Brain microvascular endothelial cell (primary cell): Measurements from ENCODE around the gene PAX4.
"Not testable (repeated sequence)": the region's sequence is repeated elsewhere in the genome, so short reads cannot be mapped to it uniquely, and the experiment has no call there.

Experiments used
- DNase-seq: peaks from one replicate; pipeline ENCODE4 v3.0.0-alpha.2; 2020
- H3K27ac ChIP-seq: fragments of 250-450 bp; sonication (Bioruptor Pico); 2 replicates; pipeline ENCODE4 v1.5.1; 2020; ENCODE audit warnings: mild to moderate bottlenecking, moderate library complexity
- H3K27me3 ChIP-seq: fragments of 250-450 bp; sonication (Bioruptor Pico); replicated peaks from 2 replicates; pipeline ENCODE4 v1.5.1; 2020; ENCODE audit warnings: mild to moderate bottlenecking
- H3K36me3 ChIP-seq: fragments of 250-450 bp; sonication (Bioruptor Pico); replicated peaks from 2 replicates; pipeline ENCODE4 v1.5.1; 2020; ENCODE audit warnings: mild to moderate bottlenecking
- H3K4me3 ChIP-seq: 2 replicates; pipeline ENCODE4 v1.5.1; 2011; ENCODE audit warnings: low read depth, mild to moderate bottlenecking, control low read depth, low read length, moderate library complexity
- in situ Hi-C: cut with HindIII; loops from 2 replicates; pipeline ENCODE4 v1.10.0; 2017; ENCODE audit warnings: low sequenced_read_pairs, low pct_ligation_motif_present
- TF ChIP-seq, protein P1 (sequence below): IDR thresholded peaks from 2 replicates; pipeline ENCODE4 v1.5.1; 2011; ENCODE audit warnings: low read depth, mild to moderate bottlenecking, moderate library complexity, low read length, control low read depth, inconsistent platforms; ENCODE audit errors: missing control alignments

The PAX4 gene

DNA sequence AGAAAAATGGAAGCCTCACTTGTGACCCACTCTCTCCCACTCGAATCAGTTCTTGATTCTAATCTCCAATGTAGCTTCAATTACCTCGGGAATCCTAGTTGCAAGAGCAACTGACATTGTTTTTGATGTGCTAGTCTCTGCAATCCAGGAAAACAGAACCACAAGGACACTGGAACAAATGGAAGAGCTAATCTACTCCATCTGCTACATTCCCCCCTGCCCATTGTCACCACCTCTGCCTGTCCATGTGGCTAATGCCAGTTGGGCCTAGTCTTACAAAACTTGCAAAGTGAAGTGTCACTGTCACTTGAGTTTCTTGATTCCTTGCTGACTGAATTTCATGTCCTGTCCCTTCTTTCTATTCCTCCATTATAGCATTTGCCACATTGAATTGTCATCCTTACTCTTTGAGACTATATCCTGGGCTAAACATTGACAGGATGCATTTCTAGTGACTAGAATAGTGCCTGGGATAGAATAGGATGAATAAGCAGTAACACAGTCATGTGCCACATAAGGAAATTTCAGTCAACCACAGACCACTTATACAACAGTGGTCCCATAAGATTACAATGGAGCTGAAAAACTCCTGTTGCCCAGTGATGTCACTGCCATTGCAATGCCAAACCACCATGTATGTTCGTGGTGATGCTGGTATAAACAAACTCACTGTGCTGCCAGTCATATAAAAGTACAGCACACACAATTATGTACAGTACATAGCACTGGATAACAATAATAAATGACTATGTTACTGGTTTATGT lies 46.0 kb downstream of the PAX4 start:
- Histone ChIP-seq H3K4me3 (no peak overlapping the region), H3K36me3 (no peaks in the 10 kb centered on the region), H3K27ac (no peak overlapping the region), H3K27me3 (no peaks in the 10 kb centered on the region)
- no peak for DNase-seq
- in situ Hi-C loops: no loop called here
- TF ChIP-seq, protein P1, sequence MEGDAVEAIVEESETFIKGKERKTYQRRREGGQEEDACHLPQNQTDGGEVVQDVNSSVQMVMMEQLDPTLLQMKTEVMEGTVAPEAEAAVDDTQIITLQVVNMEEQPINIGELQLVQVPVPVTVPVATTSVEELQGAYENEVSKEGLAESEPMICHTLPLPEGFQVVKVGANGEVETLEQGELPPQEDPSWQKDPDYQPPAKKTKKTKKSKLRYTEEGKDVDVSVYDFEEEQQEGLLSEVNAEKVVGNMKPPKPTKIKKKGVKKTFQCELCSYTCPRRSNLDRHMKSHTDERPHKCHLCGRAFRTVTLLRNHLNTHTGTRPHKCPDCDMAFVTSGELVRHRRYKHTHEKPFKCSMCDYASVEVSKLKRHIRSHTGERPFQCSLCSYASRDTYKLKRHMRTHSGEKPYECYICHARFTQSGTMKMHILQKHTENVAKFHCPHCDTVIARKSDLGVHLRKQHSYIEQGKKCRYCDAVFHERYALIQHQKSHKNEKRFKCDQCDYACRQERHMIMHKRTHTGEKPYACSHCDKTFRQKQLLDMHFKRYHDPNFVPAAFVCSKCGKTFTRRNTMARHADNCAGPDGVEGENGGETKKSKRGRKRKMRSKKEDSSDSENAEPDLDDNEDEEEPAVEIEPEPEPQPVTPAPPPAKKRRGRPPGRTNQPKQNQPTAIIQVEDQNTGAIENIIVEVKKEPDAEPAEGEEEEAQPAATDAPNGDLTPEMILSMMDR: no peak

DNA sequence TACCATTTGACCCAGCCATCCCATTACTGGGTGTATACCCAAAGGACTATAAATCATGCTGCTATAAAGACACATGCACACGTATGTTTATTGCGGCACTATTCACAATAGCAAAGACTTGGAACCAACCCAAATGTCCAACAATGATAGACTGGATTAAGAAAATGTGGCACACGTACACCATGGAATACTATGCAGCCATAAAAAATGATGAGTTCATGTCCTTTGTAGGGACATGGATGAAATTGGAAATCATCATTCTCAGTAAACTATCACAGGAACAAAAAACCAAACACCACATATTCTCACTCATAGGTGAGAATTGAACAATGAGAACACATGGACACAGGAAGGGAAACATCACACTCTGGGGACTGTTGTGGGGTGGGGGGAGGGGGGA lies 49.9 kb downstream of the PAX4 start:
- H3K36me3 ChIP-seq, in situ Hi-C loops, H3K27ac ChIP-seq, DNase-seq, H3K27me3 ChIP-seq, H3K4me3 ChIP-seq: not testable (repeated sequence)

DNA sequence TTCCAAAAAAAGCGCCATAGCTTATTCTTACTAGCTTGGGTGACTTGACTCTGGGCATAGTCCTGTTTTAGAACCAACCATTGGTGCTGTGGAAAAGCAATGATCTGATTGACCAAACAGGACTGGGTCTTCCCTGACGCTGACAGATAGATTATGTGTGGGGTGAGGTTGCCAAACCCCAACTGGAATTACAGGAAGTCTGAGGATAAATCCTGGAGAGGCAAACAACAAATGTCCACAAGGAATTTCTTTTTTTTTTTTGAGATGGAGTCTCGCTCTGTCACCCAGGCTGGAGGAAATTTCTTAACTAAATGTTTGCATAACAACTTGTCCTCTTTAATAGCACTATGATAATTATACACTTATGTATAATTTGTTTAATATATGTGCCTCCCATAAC lies 51.7 kb downstream of the PAX4 start:
- H3K4me3 ChIP-seq: no peak overlapping the region
- H3K27me3 ChIP-seq: no peaks in the 10 kb centered on the region
- no peak overlapping the region for H3K27ac ChIP-seq
- no peak for DNase-seq
- in situ Hi-C loops: no loop called here
- no peaks in the 10 kb centered on the region for H3K36me3 ChIP-seq
- TF ChIP-seq, protein P1: no peak
